ENCODE results near the gene MYLK2. TPM values are rescaled to one million over a fixed set of nuclear protein-coding genes. Genes with fewer than 3 reads are reported as not detected.

MYLK2 gene
- polyA plus RNA-seq, 1 donor, result 0.21 TPM

- Histone ChIP-seq H3K9me3 (ENCODE audit: control insufficient read depth, low read depth, low read length) (no peaks in the 10 kb centered on the region), H3K4me1 (ENCODE audit: control insufficient read depth, insufficient read depth, low read length) (peaks cover 5% of the 10 kb centered on the region), H3K27ac (ENCODE audit: low read length) (no peak overlapping the region), H3K4me3 (ENCODE audit: low read length) (no peak overlapping the region), H3K27me3 (ENCODE audit: control insufficient read depth, insufficient read depth, low read length) (no peaks in the 10 kb centered on the region), H3K36me3 (ENCODE audit: control insufficient read depth, insufficient read depth, low read length) (no peaks in the 10 kb centered on the region)
- WGBS (ENCODE audit: insufficient coverage, low lambda C conversion rate), result 80% methylated on average over 1 of the region's 2 CpGs
- DNase-seq, result no peak
These were observed 56.5 kb downstream of the MYLK2 start for GRCh38 chr20:31875671-31876070.

- Histone ChIP-seq H3K27ac (ENCODE audit: low read length) (no peak overlapping the region), H3K9me3 (ENCODE audit: control insufficient read depth, low read depth, low read length) (no peaks in the 10 kb centered on the region), H3K4me3 (ENCODE audit: low read length) (no peak overlapping the region), H3K36me3 (ENCODE audit: control insufficient read depth, insufficient read depth, low read length) (no peaks in the 10 kb centered on the region), H3K27me3 (ENCODE audit: control insufficient read depth, insufficient read depth, low read length) (no peaks in the 10 kb centered on the region), H3K4me1 (ENCODE audit: control insufficient read depth, insufficient read depth, low read length) (peaks cover 8% of the 10 kb centered on the region)
- no peak for DNase-seq
These were observed 58.5 kb downstream of the MYLK2 start for GRCh38 chr20:31877684-31878083.

- peaks cover 8% of the 10 kb centered on the region for H3K4me1 ChIP-seq (ENCODE audit: control insufficient read depth, insufficient read depth, low read length)
- H3K36me3 ChIP-seq (ENCODE audit: control insufficient read depth, insufficient read depth, low read length), result no peaks in the 10 kb centered on the region
- peak overlapping the region; percentile 55 for H3K4me3 ChIP-seq (ENCODE audit: low read length)
- no CpG with 5 or more reads among the region's 45 CpGs for WGBS (ENCODE audit: insufficient coverage, low lambda C conversion rate)
- DNase-seq, result peak; percentile 91 to 94
- no peaks in the 10 kb centered on the region for H3K27me3 ChIP-seq (ENCODE audit: control insufficient read depth, insufficient read depth, low read length)
- no peaks in the 10 kb centered on the region for H3K9me3 ChIP-seq (ENCODE audit: control insufficient read depth, low read depth, low read length)
- H3K27ac ChIP-seq (ENCODE audit: low read length), result peak overlapping the region; percentile 14
These were observed 60.2 kb downstream of the MYLK2 start for GRCh38 chr20:31879143-31879987.

- Histone ChIP-seq H3K9me3 (ENCODE audit: control insufficient read depth, low read depth, low read length) (no peaks in the 10 kb centered on the region), H3K4me1 (ENCODE audit: control insufficient read depth, insufficient read depth, low read length) (peaks cover 8% of the 10 kb centered on the region), H3K27me3 (ENCODE audit: control insufficient read depth, insufficient read depth, low read length) (no peaks in the 10 kb centered on the region), H3K27ac (ENCODE audit: low read length) (no peak overlapping the region), H3K4me3 (ENCODE audit: low read length) (no peak overlapping the region), H3K36me3 (ENCODE audit: control insufficient read depth, insufficient read depth, low read length) (no peaks in the 10 kb centered on the region)
- DNase-seq, result no peak
- no CpG with 5 or more reads among the region's 5 CpGs for WGBS (ENCODE audit: insufficient coverage, low lambda C conversion rate)
These were observed 62.8 kb downstream of the MYLK2 start for GRCh38 chr20:31881945-31882344.

- H3K27ac ChIP-seq (ENCODE audit: low read length), result no peak overlapping the region
- H3K4me3 ChIP-seq (ENCODE audit: low read length), result no peak overlapping the region
- H3K4me1 ChIP-seq (ENCODE audit: control insufficient read depth, insufficient read depth, low read length), result peaks cover 8% of the 10 kb centered on the region
- H3K9me3 ChIP-seq (ENCODE audit: control insufficient read depth, low read depth, low read length), result no peaks in the 10 kb centered on the region
- no peaks in the 10 kb centered on the region for H3K36me3 ChIP-seq (ENCODE audit: control insufficient read depth, insufficient read depth, low read length)
- DNase-seq, result no peak
- no peaks in the 10 kb centered on the region for H3K27me3 ChIP-seq (ENCODE audit: control insufficient read depth, insufficient read depth, low read length)
These were observed 64.7 kb downstream of the MYLK2 start for GRCh38 chr20:31883829-31884228.

Other genes starting within 250 kb of the MYLK2 start
- gene ID1, start 214.1 kb upstream of the MYLK2 start, polyA plus RNA-seq, result 245 TPM
- gene COX4I2, start 181.4 kb upstream of the MYLK2 start, polyA plus RNA-seq, result 1.8 TPM
- 58.5 TPM for gene BCL2L1, start 96.5 kb upstream of the MYLK2 start, polyA plus RNA-seq
- gene TPX2, start 80.1 kb upstream of the MYLK2 start, polyA plus RNA-seq, result 21.8 TPM
- gene FOXS1, start 26.2 kb downstream of the MYLK2 start, polyA plus RNA-seq, result 0.96 TPM
- gene DUSP15, start 51.2 kb downstream of the MYLK2 start, polyA plus RNA-seq, result 11.2 TPM
- gene TTLL9, start 51.3 kb downstream of the MYLK2 start, polyA plus RNA-seq, result 1.0 TPM
- gene PDRG1, start 132.7 kb downstream of the MYLK2 start, polyA plus RNA-seq, result 15.5 TPM
- 0.81 TPM for gene XKR7, start 148.8 kb downstream of the MYLK2 start, polyA plus RNA-seq
- 2.9 TPM for gene CCM2L, start 191.1 kb downstream of the MYLK2 start, polyA plus RNA-seq
- gene HCK, start 232.9 kb downstream of the MYLK2 start, polyA plus RNA-seq, result 10.8 TPM